ENCODE data around the gene SNAPC4.

The SNAPC4 gene

GRCh38 chr9:136385015-136385414 lies 15.0 kb downstream of the SNAPC4 start:
- no peak for DNase-seq

- DNase-seq: no peak
Observed at GRCh38 chr9:136383436-136383835, 16.5 kb downstream of the SNAPC4 start.

GRCh38 chr9:136381966-136382513 lies 17.9 kb downstream of the SNAPC4 start:
- no peak for DNase-seq

GRCh38 chr9:136381311-136381710 lies 18.7 kb downstream of the SNAPC4 start:
- DNase-seq: no peak

GRCh38 chr9:136380381-136380780 lies 19.6 kb downstream of the SNAPC4 start:
- no peak for DNase-seq

- no peak for DNase-seq
Observed at GRCh38 chr9:136379891-136380290, 20.1 kb downstream of the SNAPC4 start.

- no peak for DNase-seq
Observed at GRCh38 chr9:136379401-136379800, 20.6 kb downstream of the SNAPC4 start.

DNA sequence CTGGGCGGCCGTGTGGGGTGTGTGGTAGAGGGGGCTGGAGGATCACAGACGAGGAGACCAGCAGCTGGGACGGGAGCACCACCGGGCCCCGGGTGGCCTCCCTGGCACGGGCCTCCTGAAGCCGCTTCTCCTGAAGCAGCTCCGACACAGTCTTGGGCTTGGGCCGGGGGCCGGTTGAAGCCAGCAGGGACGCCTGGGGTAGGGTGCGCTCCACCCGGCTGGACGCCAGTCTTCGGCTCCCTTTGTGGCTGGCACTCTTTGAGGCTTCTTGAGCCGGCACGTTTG lies 21.0 kb downstream of the SNAPC4 start:
- no peak for DNase-seq

DNA sequence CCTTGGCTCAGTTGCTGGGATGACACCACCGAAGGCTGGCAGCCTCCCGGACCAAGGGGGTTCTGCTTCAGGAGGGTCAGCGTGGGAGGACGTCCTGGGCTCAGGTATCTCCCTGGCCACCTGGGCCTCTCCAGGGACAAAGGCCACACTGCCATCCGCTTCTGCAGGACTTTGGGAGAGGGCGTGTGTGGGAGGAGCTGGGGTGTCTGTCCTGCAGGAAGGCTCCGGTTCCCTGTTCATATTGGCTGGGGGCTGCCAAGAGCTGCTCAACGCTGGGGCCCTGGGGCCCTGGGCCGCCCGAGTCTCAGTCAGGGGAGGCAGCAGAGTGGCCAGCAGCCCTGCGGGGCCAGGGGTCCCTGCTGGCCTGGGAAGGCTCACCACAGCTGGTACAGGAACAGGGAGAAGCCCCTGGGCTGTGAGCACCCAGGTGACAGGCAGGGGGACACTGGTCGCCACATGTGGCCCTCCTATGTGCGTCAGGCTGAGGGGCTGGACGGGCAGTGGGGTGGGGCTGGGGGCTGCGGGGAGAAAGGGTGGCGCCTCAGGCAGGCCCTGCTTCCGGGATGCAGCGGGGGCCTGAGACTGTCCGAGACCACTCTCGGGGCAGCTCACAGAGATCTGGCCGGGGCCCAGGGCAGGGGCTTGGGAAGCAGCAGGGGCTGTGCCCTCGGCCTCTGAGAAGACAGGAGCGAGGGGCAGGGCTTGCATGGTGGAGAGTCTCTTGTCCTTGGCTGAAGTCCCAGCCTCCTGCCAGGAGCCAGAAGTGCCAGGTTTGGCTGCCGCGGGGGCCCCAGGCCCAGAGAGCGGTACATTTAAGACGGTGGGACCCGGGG lies 21.6 kb downstream of the SNAPC4 start:
- no peak for DNase-seq

DNA sequence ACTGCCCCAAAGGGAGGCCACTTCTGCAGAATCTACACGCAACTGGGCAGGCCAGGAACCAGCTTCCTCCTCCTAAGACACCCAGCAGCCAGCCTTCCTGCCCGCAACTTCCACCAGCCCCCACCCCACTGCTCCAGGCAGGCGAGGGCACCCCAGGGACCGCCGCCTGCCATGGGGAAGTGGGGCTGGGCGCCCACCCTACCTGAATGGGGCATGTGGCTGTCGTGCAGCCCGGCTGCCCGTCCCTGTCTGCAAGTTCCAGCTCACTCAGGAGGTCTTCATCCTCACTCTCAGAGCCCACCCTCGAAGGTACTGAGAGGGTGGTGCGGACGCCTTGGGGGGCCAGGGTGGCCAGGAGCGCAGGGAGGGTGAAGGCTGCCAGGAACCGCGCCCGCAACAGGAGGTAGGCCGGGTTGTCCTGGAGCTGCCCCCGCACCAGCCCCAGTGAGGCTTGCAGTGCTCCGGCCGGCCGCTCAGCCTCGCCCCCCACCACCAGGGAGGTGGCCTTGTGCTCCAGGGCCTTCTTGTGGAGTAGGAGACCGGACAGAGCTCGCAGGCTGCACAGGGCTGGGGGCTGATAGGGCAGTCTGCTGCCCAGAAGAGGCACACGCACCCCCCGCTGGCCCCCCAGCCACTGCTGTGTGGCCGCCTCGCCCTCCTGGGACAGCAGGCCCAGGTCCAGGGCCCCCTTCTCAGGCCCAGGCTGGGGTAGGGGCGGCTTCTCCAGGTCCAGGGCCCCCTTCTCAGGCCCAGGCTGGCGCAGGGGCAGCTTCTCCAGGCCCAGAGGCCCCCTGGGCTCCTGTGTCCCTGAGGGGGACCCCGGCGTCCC lies 22.4 kb downstream of the SNAPC4 start:
- no peak for DNase-seq

- no peak for DNase-seq
Observed at GRCh38 chr9:136376457-136376856, 23.5 kb downstream of the SNAPC4 start.

- DNase-seq: no peak
Observed at GRCh38 chr9:136375096-136375495, 24.9 kb downstream of the SNAPC4 start.

DNA sequence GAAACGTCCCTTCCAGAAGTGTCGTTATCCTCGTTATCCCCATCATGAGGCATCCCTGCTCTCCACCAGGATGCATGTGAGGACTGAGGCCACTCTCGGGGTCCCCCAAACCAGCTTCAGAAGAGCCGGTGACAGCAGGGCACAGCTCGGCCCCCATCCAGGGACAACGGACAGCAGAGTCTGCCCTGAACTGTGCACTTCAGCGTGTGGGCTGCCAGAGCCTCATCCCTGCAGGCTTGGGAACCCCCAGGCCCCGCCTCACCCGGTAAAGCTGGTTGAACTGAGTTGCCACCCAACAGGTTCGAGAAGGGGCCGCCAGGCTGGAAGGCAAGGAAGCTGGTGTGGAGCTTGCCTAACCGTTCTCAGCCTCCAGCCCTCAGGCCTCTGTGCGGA lies 25.8 kb downstream of the SNAPC4 start:
- no peak for DNase-seq

DNA sequence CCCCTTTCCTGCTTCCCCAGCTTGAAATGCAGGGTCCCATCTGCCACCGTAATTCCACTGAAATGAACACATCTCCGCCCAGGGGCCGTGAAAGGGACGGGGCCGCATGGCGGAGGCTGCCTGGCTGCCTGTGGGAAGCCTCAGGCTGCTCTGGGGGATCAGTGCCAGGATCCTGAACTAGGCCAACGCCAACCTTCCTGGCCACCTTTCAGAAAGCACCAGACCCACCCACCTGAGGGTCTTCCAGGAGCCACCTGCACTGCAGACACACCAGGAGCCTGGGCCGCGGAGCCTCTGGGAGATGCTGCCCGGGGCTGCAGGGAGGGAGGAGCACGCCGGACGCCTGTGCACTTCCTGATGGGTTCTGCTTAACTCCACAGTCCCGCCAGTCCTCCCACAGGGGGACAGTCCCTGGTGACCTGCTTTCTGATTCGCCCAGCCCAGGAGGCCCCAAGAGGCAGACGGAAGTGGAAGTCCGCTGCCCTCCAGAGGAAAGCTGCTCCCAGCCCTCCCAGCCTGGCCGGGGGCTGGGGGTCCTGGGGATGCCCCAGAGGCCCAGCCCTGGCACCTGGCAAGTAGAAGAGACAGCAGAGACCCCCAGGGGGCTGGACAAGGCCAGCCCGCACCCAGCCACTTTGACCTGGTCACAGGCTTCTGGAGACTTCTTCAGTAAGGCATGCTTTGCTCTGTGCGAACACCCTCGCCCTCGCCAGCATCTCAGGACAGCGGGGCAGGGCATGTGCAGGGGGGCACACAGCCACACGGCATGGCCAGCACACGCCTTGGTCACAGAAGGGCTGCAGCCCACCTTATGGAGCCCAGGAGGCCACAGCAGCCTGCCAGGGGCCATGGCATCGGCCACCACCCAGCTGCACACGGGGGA lies 26.4 kb downstream of the SNAPC4 start, which contains the start of gene CARD9:
TSS of gene CARD9 (minus strand) at position 370 of the 883 bp plus-strand sequence. CDS start 1,591 bp downstream, outside the sequence.
- no peak for DNase-seq

GRCh38 chr9:136372561-136373299 lies 27.2 kb downstream of the SNAPC4 start:
- no peak for DNase-seq

- DNase-seq: no peak
Observed at GRCh38 chr9:136372006-136372405, 28.0 kb downstream of the SNAPC4 start.

GRCh38 chr9:136371533-136371880 lies 28.5 kb downstream of the SNAPC4 start:
- DNase-seq: no peak

- DNase-seq: no peak
Observed at GRCh38 chr9:136370687-136371532, 29.1 kb downstream of the SNAPC4 start.

- no peak for DNase-seq
Observed at GRCh38 chr9:136370037-136370436, 29.9 kb downstream of the SNAPC4 start.

DNA sequence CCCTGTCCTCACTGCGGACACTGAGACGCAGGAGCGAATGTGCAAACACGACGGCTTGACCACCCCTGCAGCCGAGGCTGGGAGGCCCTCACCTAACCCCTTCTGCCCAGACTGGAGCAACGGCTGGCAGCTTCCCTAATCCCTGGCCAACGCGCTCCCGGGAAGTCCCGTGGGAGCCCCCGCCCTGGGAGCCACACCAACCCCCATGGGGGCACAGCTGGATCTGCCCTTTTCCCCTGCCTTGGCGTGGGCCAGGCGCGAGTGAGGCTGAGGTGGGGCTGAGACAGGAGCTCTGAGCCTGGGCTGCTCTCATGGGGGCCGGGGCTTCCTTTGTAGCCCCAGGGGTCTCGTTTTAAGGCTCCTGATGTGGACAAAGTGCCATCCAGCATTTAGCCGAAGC lies 31.8 kb downstream of the SNAPC4 start:
- no peak for DNase-seq

Data from NCI-H2081 treated with DMSO at 0.1 percent for 48 hours (cell line).